ENCODE results near the gene TREML1.
"Not testable (repeated sequence)": the region's sequence is repeated elsewhere in the genome, so short reads cannot be mapped to it uniquely, and the experiment has no call there.

The TREML1 gene, protein sequence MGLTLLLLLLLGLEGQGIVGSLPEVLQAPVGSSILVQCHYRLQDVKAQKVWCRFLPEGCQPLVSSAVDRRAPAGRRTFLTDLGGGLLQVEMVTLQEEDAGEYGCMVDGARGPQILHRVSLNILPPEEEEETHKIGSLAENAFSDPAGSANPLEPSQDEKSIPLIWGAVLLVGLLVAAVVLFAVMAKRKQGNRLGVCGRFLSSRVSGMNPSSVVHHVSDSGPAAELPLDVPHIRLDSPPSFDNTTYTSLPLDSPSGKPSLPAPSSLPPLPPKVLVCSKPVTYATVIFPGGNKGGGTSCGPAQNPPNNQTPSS

DNA sequence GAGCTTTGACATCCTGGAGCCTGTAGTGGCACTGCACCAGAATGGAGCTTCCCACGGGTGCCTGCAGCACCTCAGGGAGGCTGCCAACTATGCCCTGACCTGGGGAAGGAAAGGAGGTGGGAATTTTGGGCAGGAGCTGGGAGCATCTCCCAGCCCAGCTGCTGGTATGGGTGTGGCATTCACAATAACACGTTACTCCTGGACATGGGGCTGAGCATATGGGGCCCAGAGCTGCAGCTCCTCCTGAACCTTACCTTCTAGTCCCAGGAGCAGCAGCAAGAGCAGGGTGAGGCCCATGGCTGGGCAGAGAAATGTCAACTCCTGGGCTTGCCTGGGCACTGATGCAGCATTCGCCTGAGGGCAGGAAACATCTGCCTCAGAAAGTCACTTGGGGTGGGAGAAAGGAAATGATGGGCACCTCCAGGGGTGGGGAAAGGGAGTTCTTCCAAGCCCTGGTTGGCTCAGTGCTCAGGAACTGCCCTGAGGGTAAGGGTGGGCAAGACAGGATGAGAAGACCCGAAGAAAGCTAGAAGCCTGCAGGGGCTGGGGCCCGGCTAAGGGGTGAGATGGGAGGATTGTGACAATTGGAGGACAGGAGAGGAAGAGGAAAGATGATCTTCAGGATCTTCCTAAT is at the start of gene TREML1:
TREML1 (minus strand) TSS at position 356 of the 634 bp plus-strand sequence; CDS start at position 297, 59 bp downstream.
- no peak for DNase-seq

DNA sequence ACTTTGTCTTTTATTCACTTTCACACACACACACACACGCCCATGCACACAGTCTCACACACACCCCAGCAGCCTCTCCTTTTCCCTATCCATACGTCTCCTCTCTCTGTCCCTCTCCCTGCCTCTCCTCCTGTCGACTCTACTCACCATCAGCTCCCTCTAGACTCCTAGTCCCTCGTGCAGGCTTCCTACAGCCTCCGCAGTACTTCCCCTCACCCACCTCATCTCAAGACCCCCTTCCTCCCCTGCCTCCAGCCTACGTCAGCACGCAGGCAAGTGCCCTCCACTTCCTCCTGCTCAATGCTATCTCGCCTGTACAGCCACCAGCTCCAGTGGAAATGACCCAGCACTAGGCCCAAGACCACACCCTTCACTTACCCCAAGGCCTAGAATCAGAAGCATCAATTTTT is 47.6 kb upstream of the TREML1 start:
- no peak for DNase-seq

DNA sequence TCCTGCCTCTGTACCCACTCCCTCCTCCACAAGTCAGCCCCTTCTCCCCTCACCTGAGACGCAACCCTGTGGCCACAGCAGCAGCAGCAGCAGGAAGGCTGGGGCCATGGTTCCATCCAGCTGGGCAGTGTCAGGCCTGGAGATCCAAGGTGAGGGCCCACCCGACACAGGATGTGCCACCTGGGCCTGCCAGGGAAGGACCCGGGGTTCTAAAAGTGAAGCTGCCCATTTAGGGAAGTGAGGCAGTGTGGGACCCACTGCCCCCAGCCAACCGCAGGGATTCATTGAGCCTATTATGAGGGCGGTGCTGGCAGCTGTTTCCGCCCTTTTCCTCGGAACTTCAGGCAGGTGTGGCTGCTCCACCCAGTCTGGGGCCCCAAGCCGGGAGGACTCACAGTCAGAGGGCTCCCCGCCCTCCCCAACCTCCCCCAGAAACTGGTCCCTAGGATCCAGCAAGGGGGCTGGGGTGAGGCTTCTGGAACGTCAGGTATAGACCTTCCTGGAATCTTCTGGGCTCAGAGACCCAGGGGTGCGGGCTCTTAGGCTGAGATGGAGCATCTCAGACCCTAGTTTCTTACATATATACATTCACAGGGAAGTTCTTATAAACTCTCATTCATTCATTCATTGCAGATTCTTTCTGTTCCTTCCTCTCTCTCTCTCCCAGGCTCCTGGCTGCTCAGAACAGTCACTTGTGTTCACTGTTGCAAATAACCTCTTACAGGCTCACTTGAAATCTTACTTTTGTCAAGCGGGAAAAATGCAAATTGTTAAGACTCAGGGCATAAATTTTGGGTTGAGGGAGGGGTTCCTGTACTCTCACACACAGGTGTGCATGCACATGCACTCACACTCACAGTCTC is 47.0 kb upstream of the TREML1 start, which contains the start of gene TREML2:
TREML2 (minus strand) TSS at position 249 of the 863 bp plus-strand sequence; CDS start at position 108, 141 bp downstream.
- DNase-seq, result no peak

DNA sequence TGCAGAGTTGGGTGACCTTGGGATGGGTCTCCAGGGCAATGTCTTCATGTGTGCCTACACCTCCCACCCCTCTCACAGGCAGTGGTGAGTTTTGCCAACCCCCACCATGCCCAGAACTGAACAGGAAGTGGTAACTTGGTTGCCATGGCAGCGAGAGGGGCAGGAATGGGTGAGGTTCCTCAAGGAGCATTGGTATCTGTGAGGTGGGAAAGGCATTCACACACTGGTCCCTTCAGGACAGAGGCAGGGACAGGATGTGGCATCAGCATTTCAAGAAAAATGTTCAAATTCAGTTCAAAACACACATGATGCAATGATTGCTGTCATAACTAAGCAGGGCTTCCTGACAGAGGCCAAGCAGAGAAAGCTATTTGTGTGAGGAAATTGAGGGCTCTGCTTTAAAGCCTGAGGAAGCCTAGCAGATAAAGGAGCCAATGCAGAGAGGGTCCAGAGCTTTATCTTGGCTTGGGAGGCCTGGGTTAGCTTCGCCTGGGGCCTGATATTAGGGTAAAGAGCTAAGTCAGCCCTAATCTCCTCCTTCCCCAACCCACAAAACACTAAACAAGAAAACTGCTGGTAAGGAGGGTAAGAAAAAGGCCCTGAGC is 46.3 kb upstream of the TREML1 start:
- peak in 4 of 51 donors; percentile 6 to 15 (median 10) for DNase-seq

DNA sequence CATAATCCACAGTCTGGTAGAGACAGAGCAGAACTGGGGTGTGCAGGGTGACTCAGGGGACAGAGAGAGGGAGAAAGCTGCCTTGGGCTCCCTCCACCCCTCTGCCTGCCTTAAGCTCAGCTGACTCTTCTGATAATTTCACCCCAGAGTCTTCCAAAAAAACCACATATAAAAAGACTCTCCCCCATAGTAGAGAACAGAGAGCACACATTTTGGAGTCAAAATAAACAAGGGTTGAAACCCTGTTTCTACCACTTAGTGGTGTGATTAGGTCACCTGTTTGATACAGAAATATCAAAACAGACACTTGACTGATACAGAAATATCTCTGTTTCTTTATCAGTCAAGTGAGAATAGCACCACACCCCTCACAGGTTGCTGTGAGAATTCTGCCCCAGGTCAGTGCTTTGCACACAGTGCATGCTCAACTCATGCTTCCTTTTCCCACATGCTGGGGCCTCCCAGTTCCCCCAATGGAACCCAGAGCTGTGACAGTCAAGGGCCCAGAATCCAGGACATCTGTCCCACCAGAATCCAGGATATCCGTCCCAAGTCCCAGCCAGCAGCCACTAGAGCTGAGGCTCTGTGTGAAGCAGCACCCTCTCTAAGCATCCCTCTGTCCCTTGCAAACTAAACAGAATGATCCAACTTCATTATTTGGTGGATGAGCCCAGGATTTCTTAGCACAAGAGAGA is 45.6 kb upstream of the TREML1 start:
- DNase-seq, result no peak

DNA sequence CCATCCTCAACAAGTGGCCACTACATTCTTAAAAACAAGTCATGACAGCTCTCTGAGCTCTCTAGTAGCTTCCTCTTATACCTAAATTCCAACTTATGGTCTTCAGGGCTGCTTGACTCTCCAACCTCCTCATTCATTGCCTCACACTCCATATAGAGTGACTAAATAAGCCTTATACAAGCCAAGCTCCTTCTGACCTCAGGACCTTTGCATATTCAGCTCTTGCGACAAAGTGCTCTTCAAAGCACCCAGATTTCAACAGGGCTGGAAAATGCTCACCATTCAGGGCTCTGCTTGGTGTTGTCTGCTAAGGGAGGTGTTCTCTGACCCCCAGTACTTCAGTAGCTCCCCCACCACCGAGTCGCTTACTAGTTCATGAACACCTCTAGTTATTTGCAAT is 43.1 kb upstream of the TREML1 start:
- no peak for DNase-seq

DNA sequence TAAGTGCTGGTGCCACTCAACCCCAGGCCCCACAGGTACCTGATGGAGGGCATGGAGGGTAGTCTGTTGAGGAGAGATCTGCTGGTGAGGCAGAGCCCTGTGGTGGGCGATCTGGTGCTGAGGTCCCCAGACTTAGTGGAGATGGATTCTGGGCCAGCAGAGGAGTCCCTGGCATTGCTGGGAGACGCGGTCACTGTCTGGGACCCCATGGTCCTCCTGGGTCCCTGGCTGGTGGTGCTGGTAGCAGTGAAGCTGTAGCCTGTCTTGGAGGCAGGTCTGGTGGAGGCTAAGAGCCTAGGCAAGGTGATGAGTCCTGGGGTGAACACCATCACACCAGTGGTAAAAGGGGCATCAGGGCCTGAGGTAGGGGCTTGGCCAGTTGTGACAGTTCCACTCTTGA is 40.2 kb upstream of the TREML1 start:
- DNase-seq, result no peak

DNA sequence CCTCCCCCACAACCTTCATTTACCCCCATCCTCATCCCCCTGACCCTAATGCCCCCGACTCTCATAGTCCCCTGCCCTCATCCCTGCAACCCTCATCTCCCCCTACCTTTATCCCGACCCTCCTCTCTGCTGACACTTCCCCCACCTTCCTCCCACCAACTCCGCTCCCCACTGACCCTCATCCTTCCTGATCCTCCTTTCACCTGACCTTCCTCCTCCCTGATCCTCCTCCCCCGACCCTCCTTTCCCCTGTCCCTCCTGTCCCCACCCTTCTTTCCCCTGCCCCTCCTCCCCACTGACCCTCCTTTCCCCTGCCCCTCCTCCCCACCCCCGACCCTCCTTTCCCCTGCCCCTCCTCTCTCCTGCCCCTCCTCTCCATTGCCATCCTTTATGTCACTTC is 39.7 kb upstream of the TREML1 start:
- DNase-seq, result no peak

DNA sequence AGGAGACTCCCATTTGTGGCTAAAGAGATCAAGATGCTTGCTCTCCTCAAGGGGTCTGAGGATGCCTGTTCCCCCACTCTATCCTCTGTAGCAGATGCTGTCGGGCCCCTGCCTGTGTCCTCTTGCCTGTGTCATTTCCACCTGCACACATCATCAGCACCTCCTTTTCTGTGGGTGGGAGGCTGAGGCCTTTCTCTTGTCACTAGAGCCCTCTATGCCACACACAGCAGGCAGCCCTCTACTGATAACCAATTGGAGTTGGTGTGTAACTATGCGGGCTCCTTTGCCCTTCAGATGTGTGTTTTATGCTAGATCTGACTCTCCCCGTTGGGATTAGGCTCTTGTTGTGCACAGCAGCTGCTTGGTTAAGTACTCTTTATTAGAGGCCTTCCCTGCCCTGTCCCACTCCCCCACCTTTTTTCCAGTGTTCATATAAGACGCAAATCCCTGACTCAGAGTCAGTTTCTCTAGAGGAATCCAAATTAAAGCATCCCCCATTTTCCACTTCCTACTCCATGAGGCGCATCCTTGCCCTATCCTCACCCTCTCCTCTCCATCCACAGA is 39.1 kb upstream of the TREML1 start:
- no peak for DNase-seq

DNA sequence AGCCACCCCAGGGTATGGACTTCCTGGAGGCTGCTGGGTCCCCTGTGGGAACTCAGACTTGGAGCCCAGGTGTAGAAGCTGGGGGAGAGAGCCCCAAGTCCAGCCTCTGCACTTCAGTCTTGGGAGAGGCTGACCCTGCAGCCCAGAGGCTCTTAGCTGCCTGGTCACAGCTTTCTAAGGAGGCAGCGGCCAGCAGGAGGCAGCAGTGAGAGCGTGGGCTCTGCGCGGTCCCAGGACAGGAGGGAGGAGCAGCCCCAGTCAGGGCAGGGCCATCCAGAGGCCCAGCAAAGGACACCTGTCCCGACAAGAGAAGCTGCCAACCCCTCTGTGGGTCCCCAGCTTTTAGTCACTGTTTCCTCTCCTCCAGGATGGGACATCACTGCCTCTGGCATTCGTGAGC is 37.4 kb upstream of the TREML1 start:
- DNase-seq, result no peak

DNA sequence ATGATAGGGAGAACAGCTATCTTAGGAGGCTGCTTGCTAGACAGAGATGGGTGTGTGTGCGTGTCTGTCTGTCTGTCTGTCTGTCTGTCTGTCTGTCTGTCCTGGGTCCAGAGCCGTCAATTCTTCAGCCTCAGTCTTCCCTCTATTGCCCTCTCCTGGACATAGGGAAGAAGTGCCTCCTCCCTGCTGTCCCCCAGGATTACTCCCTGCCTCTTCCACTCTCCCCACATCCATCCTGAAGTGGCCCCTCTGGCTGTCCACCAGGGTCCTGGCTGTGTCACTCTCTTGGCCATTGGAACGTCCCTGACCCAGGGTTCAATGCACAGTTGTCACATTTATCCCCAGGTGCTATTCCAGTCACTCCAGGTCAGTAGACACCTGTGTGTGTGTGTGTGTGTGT is 36.6 kb upstream of the TREML1 start:
- no peak for DNase-seq

DNA sequence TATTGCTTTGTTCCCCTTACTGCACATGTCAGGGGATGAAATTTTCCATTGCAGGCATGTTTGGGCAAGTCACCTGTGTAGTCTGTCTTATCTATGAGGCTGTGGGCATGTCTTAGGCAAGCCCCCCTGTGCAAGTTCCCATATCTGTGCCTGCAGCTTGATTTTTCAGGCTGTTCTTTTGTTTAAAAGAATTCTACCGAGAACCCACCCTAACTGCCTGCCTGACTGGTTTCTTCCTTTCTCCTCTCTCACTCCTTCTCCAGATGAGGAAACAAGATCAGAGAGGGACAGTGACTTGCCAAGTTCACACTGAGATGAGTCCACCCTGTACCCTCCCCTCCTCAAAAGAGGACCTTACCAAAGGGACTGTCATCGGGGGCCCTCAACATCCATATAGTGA is 35.8 kb upstream of the TREML1 start:
- no peak for DNase-seq

DNA sequence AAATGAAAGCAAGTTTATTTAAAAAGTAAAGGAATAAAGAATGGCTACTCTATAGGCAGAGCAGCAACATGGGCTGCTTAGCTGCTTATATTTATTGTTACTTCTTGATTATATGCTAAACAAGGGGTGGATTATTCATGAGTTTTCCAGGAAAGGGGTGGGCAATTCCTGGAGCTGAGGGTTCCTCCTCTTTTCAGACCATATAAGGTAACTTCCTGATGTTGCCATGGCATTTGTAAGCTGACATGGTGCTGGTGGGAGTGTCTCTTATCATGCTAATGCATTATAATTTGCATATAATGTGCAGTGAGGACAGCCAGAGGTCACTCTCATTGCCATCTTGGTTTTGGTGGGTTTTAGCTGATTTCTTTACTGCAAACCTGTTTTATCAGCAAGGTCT is 34.9 kb upstream of the TREML1 start:
- not testable (repeated sequence) for DNase-seq

DNA sequence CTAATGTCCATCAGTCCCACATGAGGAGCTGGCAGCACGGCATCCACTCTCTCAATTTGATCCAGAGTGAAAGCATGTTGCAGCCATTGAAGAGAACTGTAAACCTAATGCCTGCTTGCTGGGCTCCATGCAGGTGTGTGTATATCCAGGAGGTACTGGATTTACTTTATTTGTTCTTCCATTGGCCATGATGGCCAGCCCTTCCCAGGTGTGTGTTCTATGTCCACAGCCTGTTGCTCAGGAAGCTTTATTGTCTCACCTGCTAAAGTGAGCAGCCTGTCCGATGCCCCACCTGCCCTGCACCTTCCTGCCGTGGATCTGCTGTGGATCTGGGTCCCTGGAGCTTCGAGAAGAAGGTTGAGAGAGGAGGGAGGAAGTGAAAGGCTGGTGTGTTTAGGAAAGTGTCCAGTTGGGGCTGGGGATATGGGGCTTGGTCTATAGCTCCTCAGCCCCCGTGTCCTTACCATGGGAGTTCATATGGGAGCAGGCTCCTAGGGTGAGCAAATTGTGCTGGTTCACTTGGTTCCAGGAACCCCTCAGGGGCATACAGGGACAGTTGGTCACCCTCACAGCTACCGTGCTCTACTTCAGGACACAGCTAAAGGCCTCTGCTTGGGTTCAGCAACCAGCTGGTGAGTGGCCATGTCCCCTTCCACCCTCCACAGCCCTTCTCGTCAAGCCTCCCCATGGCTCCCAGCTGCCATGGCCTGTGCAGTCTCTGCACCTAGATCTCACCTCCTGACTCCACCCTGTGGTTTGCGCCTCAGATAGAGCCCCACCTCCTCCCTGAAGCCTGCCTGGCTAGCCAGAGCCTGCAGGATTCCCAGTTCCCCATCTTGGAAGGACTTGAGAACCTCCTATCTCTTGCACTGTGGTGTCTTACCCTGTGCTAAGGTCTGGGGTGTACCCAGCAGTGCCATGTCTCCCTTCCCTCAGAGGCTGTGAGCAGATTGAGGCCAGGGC is 34.1 kb upstream of the TREML1 start:
- no peak for DNase-seq

DNA sequence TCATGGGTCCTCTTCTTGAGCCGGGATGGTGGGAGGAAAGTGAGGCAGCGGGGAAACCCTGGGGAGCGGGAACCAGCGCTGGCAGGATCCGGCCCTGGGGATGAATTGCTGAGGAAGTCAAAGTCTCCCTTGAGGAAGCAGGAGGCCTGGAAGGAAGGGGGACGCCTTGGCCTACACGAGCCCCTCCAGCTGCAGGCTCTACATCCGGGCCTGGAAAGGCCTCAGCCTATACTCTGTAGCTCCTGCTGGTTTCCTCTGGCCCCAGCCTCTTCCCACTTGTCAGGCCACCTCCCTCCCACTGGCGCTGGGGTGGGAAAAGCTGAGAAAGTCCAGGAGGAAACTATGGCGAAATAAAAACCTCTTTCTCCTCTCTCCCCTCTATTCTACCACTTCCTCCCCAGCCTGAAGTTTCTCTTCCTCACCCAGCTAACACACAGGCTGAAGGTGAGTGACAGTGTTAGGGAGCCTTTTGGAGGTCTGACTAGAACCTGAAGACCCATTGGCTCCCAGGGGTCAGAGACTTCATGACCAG is 31.9 kb upstream of the TREML1 start:
- DNase-seq, result no peak

DNA sequence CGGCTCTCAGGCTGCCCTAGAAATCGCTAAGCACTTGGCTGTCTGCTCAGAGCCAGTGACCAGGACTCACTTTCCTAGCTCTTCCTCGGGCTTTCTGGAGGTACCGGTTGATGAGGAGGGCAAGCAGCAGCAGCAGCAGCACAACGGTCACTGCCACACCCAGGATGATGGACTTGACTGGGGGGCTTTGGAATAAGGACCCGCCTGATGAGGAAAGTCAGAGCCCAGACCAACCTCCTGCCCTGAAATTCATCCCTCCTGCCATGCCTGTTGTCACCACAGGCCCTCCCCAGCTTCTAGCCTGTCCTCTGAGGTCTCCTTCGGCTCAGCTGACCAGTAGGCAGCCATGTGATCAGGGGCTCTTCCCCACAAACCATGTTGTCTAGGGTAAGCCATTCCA is 30.6 kb upstream of the TREML1 start:
- DNase-seq, result no peak

DNA sequence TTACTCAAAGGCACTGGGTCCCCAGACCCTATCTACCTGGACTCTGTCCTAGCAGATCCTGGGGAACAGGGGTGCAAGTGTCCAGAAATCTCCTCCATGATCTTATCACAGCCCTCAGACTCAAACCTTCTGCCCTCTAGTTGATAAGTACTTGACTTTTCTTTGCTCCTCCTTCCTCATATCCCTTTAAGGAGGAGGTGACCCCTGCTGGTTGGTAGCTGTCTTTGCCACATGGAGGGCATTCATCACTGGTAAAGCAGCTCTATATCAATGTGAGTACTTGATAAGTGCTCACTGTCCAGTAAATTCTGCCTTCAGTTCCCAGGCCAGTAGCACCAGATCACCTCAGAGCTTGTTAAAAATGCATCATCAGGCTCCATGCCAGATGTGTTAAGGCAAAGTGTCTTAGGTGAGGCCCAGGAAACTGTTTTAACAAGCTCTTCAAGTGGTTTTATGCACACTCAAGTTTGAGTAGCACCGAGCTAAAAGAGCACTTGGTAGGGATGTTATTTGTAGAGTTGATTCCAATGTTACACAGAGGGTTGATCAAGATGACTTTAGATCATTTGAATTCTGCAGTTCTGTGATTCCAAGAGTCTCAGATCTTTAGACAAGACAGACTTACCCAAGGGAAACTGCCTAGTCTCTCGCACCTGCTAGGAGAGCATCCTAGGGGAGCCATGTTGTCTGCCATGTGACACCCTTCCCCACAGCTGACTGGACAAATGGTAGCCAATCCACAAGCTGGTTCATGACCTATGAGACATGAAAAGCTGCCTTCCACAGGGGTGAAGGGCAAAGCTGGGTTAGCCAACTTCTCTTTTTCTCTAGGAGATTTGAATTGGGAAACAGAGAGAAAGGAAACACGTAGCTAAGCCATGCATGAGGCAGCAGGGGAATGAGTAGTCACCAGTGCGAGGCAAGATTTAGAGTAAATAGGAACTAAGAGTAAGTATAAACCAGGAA is 28.2 kb upstream of the TREML1 start:
- DNase-seq, result peak in 3 of 51 donors; percentile 8 to 26 (median 14)

DNA sequence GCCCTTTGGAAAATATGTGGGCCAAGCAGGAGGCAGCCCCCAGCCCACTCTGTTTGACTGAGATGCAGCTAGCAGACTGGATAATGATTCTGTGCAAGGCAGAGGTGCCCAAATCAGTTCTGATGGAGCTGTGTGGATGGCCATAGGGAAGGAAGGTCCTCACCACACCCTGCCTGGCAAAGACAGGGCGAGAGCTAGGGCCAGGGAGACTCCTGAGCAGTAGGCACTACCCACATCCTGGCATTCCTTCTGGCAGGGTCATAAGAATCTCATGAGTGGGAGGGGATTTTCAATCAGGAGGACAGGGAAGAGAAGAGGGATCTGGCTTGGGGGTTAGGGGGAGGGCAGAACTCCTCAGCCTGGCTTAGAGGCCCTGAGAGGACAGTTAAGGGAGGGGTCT is 27.4 kb upstream of the TREML1 start:
- DNase-seq, result no peak

Data from hypothalamus (tissue), 51 donors.